Measurements from ENCODE around the gene ZNF514.

- TF ChIP-seq CTCF (IDR thresholded peaks at IDR 0.05): no peak
- TF ChIP-seq POLR2A (IDR thresholded peaks at IDR 0.05): no peak
These were observed 50.4 kb downstream of the ZNF514 start for GRCh38 chr2:95109260-95109659.
